Colonic mucosa (tissue), 4 donors: ENCODE data around the gene NASP. TPM values are rescaled to one million over a fixed set of nuclear protein-coding genes. Genes with fewer than 3 reads are reported as not detected.

ENCODE experiments used
- DNase-seq: peaks from one replicate; pipeline ENCODE4 v3.0.0-alpha.2; 2020
- H3K27ac ChIP-seq: fragments of 200-600 bp; one replicate; pipeline ENCODE4 v1.8.0; 2021
- H3K27me3 ChIP-seq: fragments of 200-600 bp; one replicate; pipeline ENCODE4 v1.8.0; 2021
- H3K36me3 ChIP-seq: fragments of 200-600 bp; one replicate; pipeline ENCODE4 v1.8.0; 2021
- H3K4me1 ChIP-seq: fragments of 200-600 bp; one replicate; pipeline ENCODE4 v1.8.0; 2021; ENCODE audit warnings: mild to moderate bottlenecking
- H3K4me3 ChIP-seq: fragments of 200-600 bp; one replicate; pipeline ENCODE4 v1.8.0; 2021
- H3K9ac ChIP-seq, 2 donors: one replicate each; pipeline ENCODE4 v1.7.0; 2013; ENCODE audit warnings: control low read depth in 2 of 2, low read depth in 2 of 2, low read length in 2 of 2
- H3K9me3 ChIP-seq: fragments of 200-600 bp; one replicate; pipeline ENCODE4 v1.8.0; 2021
- CTCF ChIP-seq: fragments of 200-600 bp; IDR thresholded peaks from one replicate; pipeline ENCODE4 v1.8.0; 2022; ENCODE audit warnings: antibody characterized with exemption, mild to moderate bottlenecking
- intact Hi-C: fragments of 100-400 bp; cut with DNase I; formaldehyde crosslinking; loops from one replicate; pipeline ENCODE4 v1.14.1; 2022
- total RNA-seq, 2 donors: library from RNA; stranded (reverse); fragmentation: NEBNext Ultra II Directional in 1 of 2; extraction: Animal tissue kit (Norgen Biotek cat#: 25700) in 1 of 2; gene quantifications; one replicate each; pipeline ENCODE4 v1.2.1, GENCODE V29; 2021
- donor health status: healthy.
- donor health status: DM: no; HTN: no; CAD: no.
- donor health status: DM: no; HTN: no; CAD: no.

NASP gene
- total RNA-seq, 2 donors from 2014 or later = 54.7 to 119 TPM

- Histone ChIP-seq H3K4me1 (no peaks in the 10 kb centered on the region), H3K36me3 (peaks cover 7% of the 10 kb centered on the region), H3K27me3 (no peaks in the 10 kb centered on the region), H3K9me3 (no peaks in the 10 kb centered on the region), H3K4me3 (no peak overlapping the region), H3K9ac (no peak overlapping the region), H3K27ac (no peak overlapping the region)
- intact Hi-C loops = no loop called here
- DNase-seq = no peak
- TF ChIP-seq CTCF = no peak
Measured at GRCh38 chr1:45604239-45604638, 20.4 kb downstream of the NASP start.

- Histone ChIP-seq H3K9me3 (no peaks in the 10 kb centered on the region), H3K4me3 (no peak overlapping the region), H3K4me1 (no peaks in the 10 kb centered on the region), H3K27ac (no peak overlapping the region), H3K36me3 (peaks cover 7% of the 10 kb centered on the region), H3K27me3 (no peaks in the 10 kb centered on the region), H3K9ac (no peak overlapping the region)
- intact Hi-C loops = no loop called here
- TF ChIP-seq CTCF = no peak
- DNase-seq = no peak
Measured at GRCh38 chr1:45607404-45608074, 23.7 kb downstream of the NASP start.

GRCh38 chr1:45608175-45609156 lies 24.6 kb downstream of the NASP start:
- no peaks in the 10 kb centered on the region for H3K27me3 ChIP-seq
- H3K36me3 ChIP-seq = peaks cover 7% of the 10 kb centered on the region
- H3K27ac ChIP-seq = no peak overlapping the region
- no peak for TF ChIP-seq CTCF
- no peaks in the 10 kb centered on the region for H3K4me1 ChIP-seq
- intact Hi-C loops = no loop called here
- no peaks in the 10 kb centered on the region for H3K9me3 ChIP-seq
- H3K4me3 ChIP-seq = no peak overlapping the region
- DNase-seq = no peak
- H3K9ac ChIP-seq = no peak overlapping the region

- Histone ChIP-seq H3K36me3 (no peaks in the 10 kb centered on the region), H3K9ac (no peak overlapping the region), H3K27ac (no peak overlapping the region), H3K4me3 (no peak overlapping the region), H3K27me3 (no peaks in the 10 kb centered on the region), H3K9me3 (no peaks in the 10 kb centered on the region), H3K4me1 (no peaks in the 10 kb centered on the region)
- no peak for DNase-seq
- intact Hi-C loops = no loop called here
- no peak for TF ChIP-seq CTCF
Measured at GRCh38 chr1:45610589-45611226, 26.9 kb downstream of the NASP start.

- Histone ChIP-seq H3K27ac (no peak overlapping the region), H3K4me1 (no peaks in the 10 kb centered on the region), H3K4me3 (no peak overlapping the region), H3K27me3 (no peaks in the 10 kb centered on the region), H3K9me3 (no peaks in the 10 kb centered on the region), H3K36me3 (no peaks in the 10 kb centered on the region), H3K9ac (no peak overlapping the region)
- intact Hi-C loops = no loop called here
- no peak for DNase-seq
- no peak for TF ChIP-seq CTCF
Measured at GRCh38 chr1:45612941-45613579, 29.2 kb downstream of the NASP start.
